OCI-LY3 (cell line): ENCODE results near the gene KLRC1.
A peak's percentile ranks its signal among the peaks of the same experiment; 100 is the strongest.
"Not testable (repeated sequence)": the region's sequence is repeated elsewhere in the genome, so short reads cannot be mapped to it uniquely, and the experiment has no call there.

ENCODE experiments used
- H2AFZ ChIP-seq: fragments of 200-600, 300-600 bp; shearing (Covaris generic); 2 replicates; pipeline ENCODE4 v1.6.0; 2014; ENCODE audit warnings: antibody characterized with exemption, low read depth, low read length
- H3K27ac ChIP-seq: fragments of 200-600, 300-600 bp; sonication (generic); 2 replicates; pipeline ENCODE4 v1.5.1; 2014; ENCODE audit warnings: mild to moderate bottlenecking, low read length, moderate library complexity, mixed read lengths
- H3K27me3 ChIP-seq: fragments of 200-600, 300-600 bp; sonication (generic); 2 replicates; pipeline ENCODE4 v1.6.1; 2014; ENCODE audit warnings: low read depth, low read length, mixed read lengths
- H3K36me3 ChIP-seq: fragments of 200-600, 300-600 bp; sonication (generic); replicated peaks from 2 replicates; pipeline ENCODE3; 2014; ENCODE audit warnings: low read depth, low read length, mixed read lengths
- H3K4me1 ChIP-seq: fragments of 300-600, 200-600 bp; sonication (generic); 2 replicates; pipeline ENCODE4 v1.6.1; 2014; ENCODE audit warnings: low read length, mixed read lengths
- H3K4me2 ChIP-seq: fragments of 200-600, 300-600 bp; sonication (generic); 2 replicates; pipeline ENCODE4 v1.6.1; 2014; ENCODE audit warnings: low read length, mixed read lengths
- H3K4me3 ChIP-seq: fragments of 300-600, 200-600 bp; sonication (generic); 2 replicates; pipeline ENCODE4 v1.5.1; 2014; ENCODE audit warnings: antibody characterized with exemption, mild to moderate bottlenecking, low read length, moderate library complexity
- H3K79me2 ChIP-seq: fragments of 300-600, 200-600 bp; shearing (Covaris generic); 2 replicates; pipeline ENCODE4 v1.6.1; 2014; ENCODE audit warnings: mild to moderate bottlenecking, low read length, mixed read lengths
- H3K9ac ChIP-seq: fragments of 300-600, 200-600 bp; shearing (Covaris generic); 2 replicates; pipeline ENCODE4 v1.6.0; 2014; ENCODE audit warnings: mild to moderate bottlenecking, low read length, moderate library complexity
- H3K9me3 ChIP-seq: fragments of 200-600, 300-600 bp; shearing (Covaris generic); 2 replicates; pipeline ENCODE4 v1.6.1; 2014; ENCODE audit warnings: low read length, mixed read lengths; ENCODE audit not compliant: insufficient read depth
- H4K20me1 ChIP-seq: fragments of 200-600, 300-600 bp; sonication (generic); 2 replicates; pipeline ENCODE4 v1.6.1; 2016; ENCODE audit warnings: low read length, mixed read lengths; ENCODE audit not compliant: insufficient read depth
- EZH2phosphoT487 ChIP-seq: fragments of 200-600 bp; shearing (Covaris generic); IDR thresholded peaks from 2 replicates; pipeline ENCODE4 v1.6.1; 2018; ENCODE audit warnings: antibody characterized with exemption, mixed run types, low read depth
- TF ChIP-seq, protein P1 (sequence below): fragments of 200-600, 300-600 bp; sonication (generic); IDR thresholded peaks from 2 replicates; pipeline ENCODE4 v1.5.1; 2014; ENCODE audit warnings: antibody characterized with exemption, low read length, low read depth

Gene KLRC1

DNA sequence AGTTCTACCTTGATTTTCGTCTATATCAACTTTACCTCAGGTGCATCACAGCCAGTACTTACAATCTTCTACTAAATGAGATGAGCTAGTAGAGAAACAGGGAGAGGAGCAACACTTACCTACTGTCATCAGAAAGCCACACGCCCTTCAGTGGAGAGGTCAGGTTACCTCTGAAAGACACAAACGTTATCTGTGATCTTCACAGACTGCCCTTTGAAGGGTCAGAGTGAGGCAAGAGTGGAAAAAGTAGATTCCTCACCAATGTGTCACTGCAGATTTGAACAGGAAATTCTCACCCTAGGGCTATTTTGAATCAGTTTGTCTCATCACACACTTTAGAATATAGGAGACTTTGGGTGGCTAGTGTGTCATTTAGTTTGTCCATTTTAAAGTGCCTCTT is 31.0 kb downstream of the KLRC1 start:
- not testable (repeated sequence) for H4K20me1 ChIP-seq, H3K9ac ChIP-seq, H3K9me3 ChIP-seq, H3K79me2 ChIP-seq, H3K36me3 ChIP-seq, H3K27ac ChIP-seq, H3K4me1 ChIP-seq, H3K4me2 ChIP-seq, H3K4me3 ChIP-seq, H3K27me3 ChIP-seq, H2AFZ ChIP-seq

DNA sequence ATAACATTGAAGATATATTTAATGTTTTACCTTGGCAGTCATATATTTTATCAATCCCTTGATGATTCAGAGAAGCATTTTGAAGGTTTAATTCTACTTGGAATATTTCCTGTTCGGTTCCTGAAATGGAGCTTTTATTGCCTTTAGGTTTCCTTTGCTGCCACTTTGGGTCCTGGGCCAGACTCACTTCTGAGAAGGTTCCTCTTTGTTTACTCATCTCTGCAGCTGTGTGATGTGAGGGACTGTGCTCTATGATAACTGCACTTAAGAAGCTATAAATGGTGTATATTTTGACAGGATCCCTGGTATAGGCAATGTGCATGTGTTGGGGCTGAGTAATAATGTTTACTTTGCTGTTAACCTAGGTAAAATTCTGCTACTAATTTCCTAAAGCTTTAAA is 32.8 kb downstream of the KLRC1 start, which contains the start of gene KLRC3:
Gene KLRC3, minus strand, starts transcription at position 262 of the 400 bp plus-strand sequence. Its CDS starts 45 bp downstream, at position 217.
- not testable (repeated sequence) for H3K4me1 ChIP-seq, H3K79me2 ChIP-seq, H3K9me3 ChIP-seq, H3K9ac ChIP-seq, H4K20me1 ChIP-seq, H2AFZ ChIP-seq, H3K4me3 ChIP-seq, H3K4me2 ChIP-seq, H3K36me3 ChIP-seq, H3K27me3 ChIP-seq, H3K27ac ChIP-seq

DNA sequence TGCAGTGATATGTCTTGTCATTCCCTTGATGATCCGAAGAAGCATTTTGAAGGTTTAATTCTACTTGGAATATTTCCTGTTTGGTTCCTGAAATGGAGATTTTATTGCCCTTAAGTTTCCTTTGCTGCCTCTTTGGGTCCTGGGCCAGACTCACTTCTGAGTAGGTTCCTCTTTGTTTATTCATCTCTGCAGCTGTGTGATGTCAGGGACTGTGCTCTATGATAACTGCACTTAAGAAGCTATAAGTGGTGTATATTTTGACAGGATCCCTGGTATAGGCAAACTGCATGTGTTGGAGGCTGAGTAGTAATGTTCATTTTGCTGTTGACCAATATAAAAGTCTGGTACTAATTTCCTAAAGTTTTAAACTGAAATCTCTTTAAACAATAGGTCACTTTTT is 43.8 kb downstream of the KLRC1 start, which contains the start of gene KLRC4:
Gene KLRC4, minus strand, starts transcription at position 366 of the 400 bp plus-strand sequence. Its CDS starts 182 bp downstream, at position 184.
- TF ChIP-seq, protein P1, sequence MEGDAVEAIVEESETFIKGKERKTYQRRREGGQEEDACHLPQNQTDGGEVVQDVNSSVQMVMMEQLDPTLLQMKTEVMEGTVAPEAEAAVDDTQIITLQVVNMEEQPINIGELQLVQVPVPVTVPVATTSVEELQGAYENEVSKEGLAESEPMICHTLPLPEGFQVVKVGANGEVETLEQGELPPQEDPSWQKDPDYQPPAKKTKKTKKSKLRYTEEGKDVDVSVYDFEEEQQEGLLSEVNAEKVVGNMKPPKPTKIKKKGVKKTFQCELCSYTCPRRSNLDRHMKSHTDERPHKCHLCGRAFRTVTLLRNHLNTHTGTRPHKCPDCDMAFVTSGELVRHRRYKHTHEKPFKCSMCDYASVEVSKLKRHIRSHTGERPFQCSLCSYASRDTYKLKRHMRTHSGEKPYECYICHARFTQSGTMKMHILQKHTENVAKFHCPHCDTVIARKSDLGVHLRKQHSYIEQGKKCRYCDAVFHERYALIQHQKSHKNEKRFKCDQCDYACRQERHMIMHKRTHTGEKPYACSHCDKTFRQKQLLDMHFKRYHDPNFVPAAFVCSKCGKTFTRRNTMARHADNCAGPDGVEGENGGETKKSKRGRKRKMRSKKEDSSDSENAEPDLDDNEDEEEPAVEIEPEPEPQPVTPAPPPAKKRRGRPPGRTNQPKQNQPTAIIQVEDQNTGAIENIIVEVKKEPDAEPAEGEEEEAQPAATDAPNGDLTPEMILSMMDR: no peak
- no peak for TF ChIP-seq EZH2phosphoT487
- H3K4me1 ChIP-seq: peaks cover 27% of the 10 kb centered on the region
- no peak within 1 kb of the TSS for H3K4me2 ChIP-seq
- H3K27me3 ChIP-seq: no peaks in the 10 kb centered on the region
- no peaks in the 10 kb centered on the region for H3K79me2 ChIP-seq
- H3K9ac ChIP-seq: no peak within 1 kb of the TSS
- peaks cover 4% of the 10 kb centered on the region for H3K36me3 ChIP-seq
- H3K27ac ChIP-seq: no peak within 1 kb of the TSS
- H3K9me3 ChIP-seq: 0 out of 2 replicates have a peak, but pooled peaks cover 6% of the 10 kb centered on the region
- no peaks in the 10 kb centered on the region for H4K20me1 ChIP-seq
- no peak within 1 kb of the TSS for H3K4me3 ChIP-seq
- H2AFZ ChIP-seq: no peak within 1 kb of the TSS

DNA sequence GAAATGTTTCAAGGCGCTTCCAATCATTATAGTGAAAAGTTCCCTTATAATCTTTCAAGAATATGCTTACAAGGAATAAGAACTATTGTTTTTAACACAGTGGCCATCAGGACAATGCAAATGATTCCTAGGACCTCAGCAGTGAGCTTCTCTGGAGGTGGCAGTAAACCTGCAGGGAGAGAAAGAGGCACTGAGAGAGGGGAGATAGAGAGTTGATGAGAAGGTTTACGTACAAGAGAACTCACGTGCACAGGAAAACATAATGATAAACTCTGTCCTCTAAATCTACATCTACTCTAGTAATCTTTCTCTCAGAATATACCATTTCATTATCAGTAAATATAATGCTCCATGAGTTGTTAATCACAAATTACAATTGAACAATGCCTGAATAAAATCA is 44.3 kb downstream of the KLRC1 start:
- H3K27ac ChIP-seq: no peak overlapping the region
- H3K4me3 ChIP-seq: no peak overlapping the region
- TF ChIP-seq, protein P1: no peak
- TF ChIP-seq EZH2phosphoT487: no peak
- no peaks in the 10 kb centered on the region for H3K27me3 ChIP-seq
- H4K20me1 ChIP-seq: no peaks in the 10 kb centered on the region
- no peak overlapping the region for H3K4me2 ChIP-seq
- H3K9me3 ChIP-seq: 0 out of 2 replicates have a peak, but pooled peaks cover 6% of the 10 kb centered on the region
- H3K9ac ChIP-seq: no peak overlapping the region
- H2AFZ ChIP-seq: no peak overlapping the region
- H3K79me2 ChIP-seq: no peaks in the 10 kb centered on the region
- peaks cover 27% of the 10 kb centered on the region for H3K4me1 ChIP-seq
- peaks cover 4% of the 10 kb centered on the region for H3K36me3 ChIP-seq

DNA sequence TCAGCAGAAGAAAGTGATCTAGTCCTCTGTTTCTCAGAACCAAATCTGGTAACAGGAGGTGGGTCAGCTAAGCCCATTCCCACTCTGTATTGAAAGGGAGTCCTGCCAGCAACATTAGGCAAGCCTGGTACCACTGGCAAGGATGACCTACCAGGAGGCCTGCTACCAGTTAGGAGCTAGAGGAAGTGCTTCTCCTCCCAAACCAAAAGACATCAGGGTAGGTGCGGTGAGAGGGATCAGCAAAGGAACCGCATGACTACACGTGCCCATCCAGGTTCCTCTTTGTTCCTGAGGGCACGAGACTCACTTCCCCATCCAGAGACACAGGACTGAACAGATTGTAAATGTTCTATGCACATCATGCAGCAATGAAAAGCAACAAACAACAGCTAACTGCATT is 46.5 kb downstream of the KLRC1 start:
- Histone ChIP-seq H3K9ac (no peak overlapping the region), H3K4me2 (peak overlapping the region; percentile 54), H3K4me1 (peaks cover 27% of the 10 kb centered on the region), H3K4me3 (no peak overlapping the region), H3K79me2 (no peaks in the 10 kb centered on the region), H2AFZ (peak overlapping the region; percentile 73; the same call in 1 of the 2 replicates), H3K27me3 (no peaks in the 10 kb centered on the region), H3K9me3 (0 out of 2 replicates have a peak, but pooled peaks cover 6% of the 10 kb centered on the region), H4K20me1 (no peaks in the 10 kb centered on the region), H3K36me3 (peaks cover 4% of the 10 kb centered on the region), H3K27ac (no peak overlapping the region)
- TF ChIP-seq EZH2phosphoT487: no peak
- TF ChIP-seq, protein P1: no peak
